ENCODE results near the gene B4GALT1.

The B4GALT1 gene

GRCh38 chr9:33167084-33167971, at the start of gene B4GALT1:
B4GALT1 (minus strand) TSS chr9:33167336; CDS start chr9:33167169, 167 bp downstream.
- DNase-seq (ENCODE audit: low read depth) = peak; percentile 92

- DNase-seq (ENCODE audit: low read depth) = no peak
These were observed 44.7 kb upstream of the B4GALT1 start for GRCh38 chr9:33211695-33212393.

- no peak for DNase-seq (ENCODE audit: low read depth)
These were observed 43.0 kb upstream of the B4GALT1 start for GRCh38 chr9:33210006-33210715.

GRCh38 chr9:33209394-33209793, 42.3 kb upstream of the B4GALT1 start:
- DNase-seq (ENCODE audit: low read depth) = no peak

- DNase-seq (ENCODE audit: low read depth) = no peak
These were observed 35.5 kb upstream of the B4GALT1 start for GRCh38 chr9:33202552-33203201.

- DNase-seq (ENCODE audit: low read depth) = no peak
These were observed 34.9 kb upstream of the B4GALT1 start for GRCh38 chr9:33202018-33202417.

- DNase-seq (ENCODE audit: low read depth) = no peak
These were observed 31.0 kb upstream of the B4GALT1 start for GRCh38 chr9:33198165-33198564.

- no peak for DNase-seq (ENCODE audit: low read depth)
These were observed 30.4 kb upstream of the B4GALT1 start for GRCh38 chr9:33197279-33198152.

GRCh38 chr9:33196736-33197135, 29.6 kb upstream of the B4GALT1 start:
- no peak for DNase-seq (ENCODE audit: low read depth)

- no peak for DNase-seq (ENCODE audit: low read depth)
These were observed 26.7 kb upstream of the B4GALT1 start for GRCh38 chr9:33193818-33194217.

GRCh38 chr9:33192493-33193255, 25.5 kb upstream of the B4GALT1 start:
- no peak for DNase-seq (ENCODE audit: low read depth)

GRCh38 chr9:33190021-33190705, 23.0 kb upstream of the B4GALT1 start:
- no peak for DNase-seq (ENCODE audit: low read depth)

GRCh38 chr9:33189331-33189791, 22.2 kb upstream of the B4GALT1 start:
- no peak for DNase-seq (ENCODE audit: low read depth)

GRCh38 chr9:33188711-33189110, 21.6 kb upstream of the B4GALT1 start:
- no peak for DNase-seq (ENCODE audit: low read depth)

- DNase-seq (ENCODE audit: low read depth) = no peak
These were observed 20.5 kb upstream of the B4GALT1 start for GRCh38 chr9:33187519-33188218.

- DNase-seq (ENCODE audit: low read depth) = no peak
These were observed 19.5 kb upstream of the B4GALT1 start for GRCh38 chr9:33186457-33187168.

GRCh38 chr9:33185858-33186257, 18.7 kb upstream of the B4GALT1 start:
- DNase-seq (ENCODE audit: low read depth) = no peak

GRCh38 chr9:33185406-33185805, 18.3 kb upstream of the B4GALT1 start:
- DNase-seq (ENCODE audit: low read depth) = no peak

Measured in T-helper 22 cell (primary cell).